ENCODE results near the gene LRIG1. TPM values are rescaled to one million over a fixed set of nuclear protein-coding genes. Genes with fewer than 3 reads are reported as not detected.

LRIG1 gene
- total and polyA plus RNA-seq, 2 of the 8 experiments (the other 6 are each of a cell fraction or from before 2014, with no cell fraction given) = 78.1 to 88.7 TPM

DNA sequence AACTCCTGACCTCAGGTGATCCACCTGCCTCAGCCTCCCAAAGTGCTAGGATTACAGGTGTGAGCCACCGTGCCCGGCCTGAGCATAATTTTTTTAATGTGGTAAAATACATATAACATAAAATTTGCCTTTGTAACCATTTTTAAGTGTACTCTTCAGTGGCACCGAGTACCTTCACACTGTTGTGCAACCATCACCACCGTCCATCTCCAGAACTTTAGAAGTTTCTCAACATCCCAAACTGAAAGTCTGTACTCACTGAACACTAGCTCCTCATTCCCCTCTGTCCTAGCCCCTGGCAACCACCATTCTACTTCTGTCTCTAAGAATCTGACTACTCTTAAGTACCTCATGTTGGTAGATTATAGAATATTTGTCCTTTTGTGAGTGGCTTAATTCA, 35.2 kb downstream of the LRIG1 start:
- no peak overlapping the region for H3K14ac ChIP-seq (ENCODE audit: insufficient read length)
- no peak overlapping the region for H2BK15ac ChIP-seq (ENCODE audit: low read length)
- H3K79me1 ChIP-seq (ENCODE audit: low read depth, low read length) = no peaks in the 10 kb centered on the region; the same call in none of the 2 replicates
- peaks cover 30 to 31% of the 10 kb centered on the region in 2 experiments for H4K20me1 ChIP-seq (replicated peaks in 1 of 2; ENCODE audit: control insufficient read depth in 1 of 2, insufficient read depth in 2 of 2, low read length in 2 of 2)
- ChIA-PET POLR2A (ENCODE audit: partially characterized antibody) (interaction anchor here (0.8 to 1.5 kb wide), 4 partner anchors 8 to 31 kb away, joined by 3 to 5 read pairs (median 3); no protein-coding TSS in a partner anchor), CTCF (ENCODE audit: partially characterized antibody) (interaction anchor here (1.1 kb wide), 1 partner anchor 20 kb away, joined by 3 read pairs; no protein-coding TSS in a partner anchor)
- H3K4me3 ChIP-seq (ENCODE audit: extremely low read depth in 1 of 4, insufficient read depth in 2 of 4, low read depth in 3 of 4, low read length in 4 of 4) = no peak overlapping the region
- H4K5ac ChIP-seq (ENCODE audit: insufficient read length, low read depth, low read length) = no peak overlapping the region
- H3K56ac ChIP-seq (replicated peaks; ENCODE audit: insufficient read length, low read depth, low read length) = no peak overlapping the region
- H2BK12ac ChIP-seq (ENCODE audit: low read depth, low read length) = no peak overlapping the region
- H2BK20ac ChIP-seq (ENCODE audit: low read length) = no peak overlapping the region
- H3K18ac ChIP-seq (ENCODE audit: extremely low read depth, low read length) = no peak overlapping the region
- H4K8ac ChIP-seq (ENCODE audit: extremely low read depth, insufficient read depth, low read length) = no peak overlapping the region
- H3K23me2 ChIP-seq (ENCODE audit: low read depth, low read length) = no peaks in the 10 kb centered on the region; the same call in 1 of the 2 replicates
- H2BK5ac ChIP-seq (ENCODE audit: low read depth, low read length) = no peak overlapping the region
- no peak overlapping the region for H3K4ac ChIP-seq (replicated peaks; ENCODE audit: insufficient read length, low read depth, low read length)
- no peak overlapping the region for H2AK5ac ChIP-seq (ENCODE audit: low read depth, low read length)
- FAIRE-seq (no peak), DNase-seq (ENCODE audit: low read depth in 1 of 2, low spot score in 2 of 2) (no peak)
- H3K36me3 ChIP-seq (ENCODE audit: control insufficient read depth in 2 of 4, insufficient read depth in 4 of 4, low read length in 3 of 4) = peaks cover 5 to 18% (median 11%) of the 10 kb centered on the region in 4 experiments; a peak in 7 of 8 replicates
- no peaks in the 10 kb centered on the region for H3K9me3 ChIP-seq (ENCODE audit: insufficient read depth in 2 of 2, low read depth in 1 of 2, low read length in 1 of 2)
- H3K27me3 ChIP-seq (replicated peaks in 1 of 4; ENCODE audit: control insufficient read depth in 3 of 4, extremely low read depth in 1 of 4, insufficient read depth in 3 of 4, low read length in 3 of 4) = no peaks in the 10 kb centered on the region
- H4K91ac ChIP-seq (replicated peaks; ENCODE audit: insufficient read length, low read length) = no peak overlapping the region
- H3K27ac ChIP-seq (ENCODE audit: low read depth, low read length) = no peak overlapping the region
- H3K23ac ChIP-seq (ENCODE audit: insufficient read length) = no peak overlapping the region
- H2AFZ ChIP-seq (ENCODE audit: low read length) = no peak overlapping the region
- no peak overlapping the region for H3K4me2 ChIP-seq (ENCODE audit: insufficient read depth in 1 of 2, low read depth in 2 of 2, low read length in 2 of 2)
- 92% methylated on average over 4 of the region's 4 CpGs; no CpG with 5 or more reads in 1 of the 2 experiments for WGBS, 2 experiments (ENCODE audit: extremely low coverage in 1 of 2, insufficient coverage in 1 of 2, insufficient read length in 1 of 2, insufficient replicate concordance in 2 of 2, low coverage in 1 of 2, low lambda C conversion rate in 2 of 2, missing lambda C conversion rate in 1 of 2)
- H3K79me2 ChIP-seq (ENCODE audit: control insufficient read depth in 1 of 2, insufficient read depth in 2 of 2, low read length in 2 of 2) = peaks cover 40 to 100% of the 10 kb centered on the region in 2 experiments
- H3K4me1 ChIP-seq (replicated peaks in 1 of 4; ENCODE audit: control insufficient read depth in 3 of 4, insufficient read depth in 4 of 4, low read length in 3 of 4) = peaks cover 0 to 22% (median 12%) of the 10 kb centered on the region in 4 experiments; a peak in 5 of 7 replicates
- no peak overlapping the region for H2BK120ac ChIP-seq (replicated peaks; ENCODE audit: low read depth, low read length)
- no peak overlapping the region for H3K9ac ChIP-seq (replicated peaks in 1 of 4; ENCODE audit: extremely low read depth in 1 of 4, low read depth in 3 of 4, low read length in 3 of 4)
- TF ChIP-seq SRF (IDR thresholded peaks at IDR 0.05; ENCODE audit: low read depth, low read length) (no peak), SIN3A (conservative IDR thresholded peaks at IDR 0.05 in 1 of 2, IDR thresholded peaks at IDR 0.05 in 1 of 2; ENCODE audit: low read depth in 1 of 2, low read length in 2 of 2) (no peak), POLR2A (IDR thresholded peaks at IDR 0.05; ENCODE audit: control extremely low read depth in 1 of 2, low read depth in 2 of 2, low read length in 2 of 2) (no peak), ASH2L (IDR thresholded peaks at IDR 0.05; ENCODE audit: low read length) (no peak), CEBPB (IDR thresholded peaks at IDR 0.05; ENCODE audit: low read depth, low read length) (no peak), HDAC6 (IDR thresholded peaks at IDR 0.05; ENCODE audit: low read depth, low read length) (no peak), NRF1 (IDR thresholded peaks at IDR 0.05; ENCODE audit: low read depth, low read length) (no peak), EGR1 (IDR thresholded peaks at IDR 0.05; ENCODE audit: borderline replicate concordance, low read depth, low read length) (no peak), RFX5 (IDR thresholded peaks at IDR 0.05; ENCODE audit: borderline replicate concordance, low read depth, low read length) (no peak), BCL11A (IDR thresholded peaks at IDR 0.05; ENCODE audit: low read depth in 2 of 2, low read length in 2 of 2) (no peak), RAD21 (IDR thresholded peaks at IDR 0.05 in 1 of 2, conservative IDR thresholded peaks at IDR 0.05 in 1 of 2; ENCODE audit: low read depth in 2 of 2, low read length in 2 of 2) (no peak), FOSL1 (IDR thresholded peaks at IDR 0.05; ENCODE audit: insufficient read depth, low read depth, low read length) (no peak), CHD2 (IDR thresholded peaks at IDR 0.05; ENCODE audit: low read length) (no peak)
- TF ChIP-seq, protein P1, sequence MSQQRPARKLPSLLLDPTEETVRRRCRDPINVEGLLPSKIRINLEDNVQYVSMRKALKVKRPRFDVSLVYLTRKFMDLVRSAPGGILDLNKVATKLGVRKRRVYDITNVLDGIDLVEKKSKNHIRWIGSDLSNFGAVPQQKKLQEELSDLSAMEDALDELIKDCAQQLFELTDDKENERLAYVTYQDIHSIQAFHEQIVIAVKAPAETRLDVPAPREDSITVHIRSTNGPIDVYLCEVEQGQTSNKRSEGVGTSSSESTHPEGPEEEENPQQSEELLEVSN (IDR thresholded peaks at IDR 0.05) = no peak
